ENCODE results near the gene CYSRT1.

- TF ChIP-seq CTCF (IDR thresholded peaks at IDR 0.05) = peak in 1 of 6 experiments; percentile 7
- TF ChIP-seq POLR2A (IDR thresholded peaks at IDR 0.05) = peak; percentile 56 to 94
Observed at GRCh38 chr9:137200311-137201204, 24.4 kb upstream of the CYSRT1 start, which contains the start of gene TPRN.
